GM21515 (cell line): ENCODE measurements around the gene STUM.

ENCODE experiments used
- ATAC-seq: cut with Tn5 transposase; IDR thresholded peaks from one replicate; pipeline ENCODE4 v1.9.1; 2021; ENCODE audit not compliant: unreplicated experiment

Gene STUM

DNA sequence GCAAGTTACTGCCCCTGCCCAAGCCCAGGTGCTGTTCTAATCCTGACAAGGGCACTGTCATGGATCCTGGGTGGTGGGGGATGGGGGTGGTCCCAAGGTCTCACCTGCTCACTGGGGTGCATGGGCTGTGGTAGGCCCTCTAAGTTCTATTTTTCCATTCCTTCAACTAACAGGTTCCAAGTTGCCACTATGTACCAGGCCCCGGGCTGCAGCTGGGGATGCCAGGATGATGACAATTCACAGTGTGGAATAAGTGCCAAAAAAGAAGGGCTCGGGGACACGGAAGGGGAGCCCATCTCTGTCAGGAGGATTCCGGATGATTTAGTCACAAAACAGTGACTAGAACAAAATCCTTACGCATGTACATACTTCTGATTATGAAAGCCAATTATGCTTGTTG, 76.0 kb downstream of the STUM start:
- no peak for ATAC-seq

DNA sequence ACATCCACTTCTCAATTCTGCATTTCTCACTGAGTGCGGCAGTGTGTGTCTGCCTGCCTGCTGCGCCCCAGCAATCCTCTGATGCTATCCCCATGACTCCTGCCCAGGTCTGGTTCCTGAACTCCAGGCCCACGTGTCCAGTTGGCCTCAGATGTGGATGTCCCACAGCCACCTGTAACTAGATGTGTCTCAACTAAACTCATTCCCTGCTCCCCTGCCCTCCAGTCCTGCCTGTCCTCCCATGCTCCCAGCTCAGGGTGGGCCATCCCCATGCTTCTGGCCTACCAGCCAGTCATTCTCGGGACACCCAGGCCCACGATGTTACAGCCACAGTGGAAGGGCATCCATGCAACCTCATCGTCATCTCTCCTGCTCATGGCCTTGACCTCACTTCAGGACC, 76.8 kb downstream of the STUM start:
- ATAC-seq: no peak

DNA sequence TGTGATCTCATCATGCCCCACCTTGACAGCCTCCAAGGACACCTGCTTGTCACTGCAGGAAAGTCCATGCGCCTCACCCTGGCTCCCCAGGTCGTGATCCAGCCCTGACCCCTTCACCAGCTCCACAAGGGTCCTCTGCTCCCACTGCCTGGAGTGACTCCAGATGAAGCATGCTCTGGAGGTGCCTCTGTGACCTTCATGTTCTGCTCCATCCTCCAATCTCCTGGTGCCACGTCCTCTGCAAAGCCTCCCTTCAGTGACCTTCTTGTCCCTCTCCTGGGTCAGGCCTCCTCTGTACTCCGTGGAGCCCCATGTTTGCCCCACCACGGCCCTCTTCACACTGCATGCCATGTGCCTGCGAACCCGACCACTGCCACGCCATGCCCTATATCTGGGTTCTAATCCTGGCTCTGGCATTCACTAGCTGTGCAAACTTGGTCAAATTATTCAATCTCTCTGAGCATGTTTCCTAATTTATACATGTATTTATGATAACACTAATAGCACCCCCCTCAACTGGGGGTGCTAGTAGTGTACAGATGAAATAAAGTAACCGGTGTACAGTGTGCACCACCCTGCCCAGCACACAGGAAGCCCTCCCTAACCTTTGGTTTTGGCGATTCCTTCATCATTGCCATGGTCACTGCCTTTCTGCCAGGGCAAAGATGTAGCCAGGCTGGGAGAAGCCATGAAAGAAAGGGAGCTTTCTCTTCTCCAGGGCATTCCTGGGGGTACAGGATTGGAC, 77.4 kb downstream of the STUM start:
- no peak for ATAC-seq

DNA sequence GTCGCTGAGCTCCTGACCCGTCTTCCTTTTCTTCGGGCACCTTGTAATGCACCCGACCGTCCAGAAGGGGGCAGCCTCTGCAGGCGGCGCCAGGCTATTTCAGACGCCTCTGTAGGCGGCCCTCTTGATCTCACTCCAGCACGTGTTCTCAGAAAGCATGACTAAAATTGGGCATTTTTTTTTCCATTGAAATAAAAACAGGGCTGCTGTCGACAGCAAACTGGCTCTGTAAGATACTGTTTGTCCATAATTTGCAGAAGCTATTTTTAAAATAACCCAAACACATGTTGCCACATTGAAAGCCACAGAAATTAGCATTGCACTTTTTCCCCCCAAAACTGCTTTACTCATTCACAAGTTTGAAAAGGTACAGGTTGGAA, 78.0 kb downstream of the STUM start:
- peak; percentile 79 for ATAC-seq

DNA sequence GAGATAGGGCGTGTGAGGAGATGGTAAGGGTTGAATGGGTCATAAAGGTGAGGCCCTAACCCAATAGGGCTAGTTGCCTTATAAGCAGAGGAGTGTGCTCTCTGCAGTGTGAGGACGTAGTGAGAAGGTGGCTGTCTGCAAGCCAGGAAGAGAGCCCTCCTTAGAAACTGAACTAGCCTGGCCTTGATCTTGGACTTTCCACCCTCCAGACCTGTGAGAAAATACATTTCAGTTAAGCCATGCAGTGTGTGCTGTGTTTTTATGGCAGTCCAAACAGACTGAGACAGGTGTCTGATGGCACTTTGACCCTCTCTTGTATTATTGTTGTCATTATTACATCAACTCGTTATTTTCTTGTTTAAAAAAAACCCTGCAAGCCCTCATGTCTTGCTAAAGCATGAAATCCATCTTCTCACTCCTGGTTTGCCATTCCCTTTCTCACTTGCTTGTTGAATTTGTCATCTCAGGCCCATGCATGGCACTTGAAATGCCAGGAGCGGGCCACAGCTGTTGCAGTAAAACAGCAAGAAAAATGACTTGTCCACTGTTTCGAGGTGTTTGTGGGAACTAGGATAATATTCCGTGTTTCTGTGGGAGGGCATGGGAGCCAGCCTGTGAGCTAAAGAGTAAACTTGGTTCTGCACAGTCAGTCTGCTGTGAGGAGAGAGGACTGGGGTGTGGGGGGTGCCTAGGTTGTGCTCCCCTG, 78.6 kb downstream of the STUM start:
- ATAC-seq: no peak

DNA sequence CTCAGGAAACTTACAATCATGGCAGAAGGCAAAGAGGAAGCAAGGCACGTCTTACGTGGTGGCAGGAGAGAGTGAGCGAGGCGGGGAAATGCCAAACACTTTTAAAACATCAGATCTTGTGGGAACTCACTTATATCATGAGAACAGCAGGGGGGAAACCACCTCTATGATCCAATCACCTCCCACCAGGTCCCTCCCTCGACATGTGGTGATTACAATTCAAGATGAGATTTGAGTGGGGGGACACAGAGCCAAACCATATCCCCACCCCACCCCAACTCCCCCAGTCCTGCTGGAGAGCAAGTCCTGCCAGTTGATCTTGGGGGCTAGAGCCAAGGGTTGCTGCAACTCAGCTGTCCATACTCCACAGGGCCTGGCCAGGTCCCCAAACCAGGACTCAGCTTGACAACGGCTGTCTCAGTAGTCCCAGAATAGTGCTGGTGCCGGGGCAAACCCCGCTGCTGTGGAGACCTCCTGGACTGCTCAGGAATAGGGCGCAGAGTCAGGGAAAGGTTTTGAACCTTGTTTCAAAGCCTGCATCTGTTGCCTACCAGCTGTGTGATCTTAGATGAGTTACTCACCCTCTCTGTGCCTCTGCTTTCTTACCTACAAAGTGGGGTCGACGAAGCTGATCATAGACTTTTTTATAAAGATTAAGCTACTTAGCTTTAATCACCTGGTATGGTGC, 79.5 kb downstream of the STUM start:
- ATAC-seq: no peak

DNA sequence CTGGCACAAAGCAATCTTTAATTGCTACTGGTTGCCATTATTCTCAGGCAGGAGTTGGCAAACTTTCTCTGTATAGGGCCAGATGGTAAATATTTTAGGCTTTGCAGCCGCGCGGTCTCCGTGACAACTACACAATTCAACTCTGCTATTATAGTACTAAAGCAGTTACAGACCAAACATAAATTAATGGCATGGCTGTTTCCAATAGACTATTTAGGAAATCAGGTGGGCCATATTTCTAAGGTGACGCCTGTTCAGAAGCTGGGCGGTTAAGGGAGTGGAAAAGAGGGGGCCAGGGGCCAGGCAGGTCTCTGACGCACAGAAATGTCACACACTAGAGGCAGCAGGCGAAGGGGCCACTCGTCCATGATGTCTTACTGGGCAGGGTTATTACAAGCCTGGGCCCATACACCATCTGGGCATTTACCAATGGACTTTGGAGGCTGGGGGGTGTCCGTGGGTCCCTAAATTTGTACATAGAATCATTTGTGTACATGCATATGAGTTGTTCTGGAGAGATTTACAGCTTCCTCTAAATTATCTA, 80.1 kb downstream of the STUM start:
- ATAC-seq: no peak

DNA sequence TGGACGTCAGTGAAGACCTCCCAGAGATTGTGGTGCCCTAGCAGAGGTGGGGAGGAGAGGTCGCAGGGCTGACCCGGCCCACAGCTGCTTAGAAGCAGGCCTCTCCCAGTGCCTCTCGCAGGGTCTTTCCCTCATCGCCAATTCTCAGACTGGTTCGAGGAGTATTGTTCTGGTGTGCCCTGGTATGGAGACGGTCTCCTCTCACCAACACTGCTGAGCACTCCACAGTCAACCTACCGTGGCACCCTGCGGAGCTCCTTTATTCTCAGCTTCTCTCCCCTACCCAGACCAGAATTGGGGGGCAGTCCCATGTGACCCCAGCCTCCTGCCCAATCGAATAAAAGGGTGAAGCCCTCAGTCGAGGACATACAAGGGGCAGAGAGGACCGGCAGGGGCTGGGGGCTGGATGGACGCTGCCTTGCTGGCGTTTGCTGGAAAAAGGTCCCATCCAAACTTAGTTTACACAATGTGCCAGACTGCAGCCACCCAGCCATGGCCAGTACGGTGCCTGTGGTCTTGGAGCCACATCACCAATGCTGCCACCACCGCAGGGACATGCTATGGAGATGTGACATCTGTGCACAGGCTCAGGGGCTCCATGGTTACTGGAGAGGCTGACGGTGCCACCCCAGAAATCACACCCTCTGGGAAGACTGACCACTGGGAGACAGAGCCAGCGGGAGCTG, 80.8 kb downstream of the STUM start:
- no peak for ATAC-seq

DNA sequence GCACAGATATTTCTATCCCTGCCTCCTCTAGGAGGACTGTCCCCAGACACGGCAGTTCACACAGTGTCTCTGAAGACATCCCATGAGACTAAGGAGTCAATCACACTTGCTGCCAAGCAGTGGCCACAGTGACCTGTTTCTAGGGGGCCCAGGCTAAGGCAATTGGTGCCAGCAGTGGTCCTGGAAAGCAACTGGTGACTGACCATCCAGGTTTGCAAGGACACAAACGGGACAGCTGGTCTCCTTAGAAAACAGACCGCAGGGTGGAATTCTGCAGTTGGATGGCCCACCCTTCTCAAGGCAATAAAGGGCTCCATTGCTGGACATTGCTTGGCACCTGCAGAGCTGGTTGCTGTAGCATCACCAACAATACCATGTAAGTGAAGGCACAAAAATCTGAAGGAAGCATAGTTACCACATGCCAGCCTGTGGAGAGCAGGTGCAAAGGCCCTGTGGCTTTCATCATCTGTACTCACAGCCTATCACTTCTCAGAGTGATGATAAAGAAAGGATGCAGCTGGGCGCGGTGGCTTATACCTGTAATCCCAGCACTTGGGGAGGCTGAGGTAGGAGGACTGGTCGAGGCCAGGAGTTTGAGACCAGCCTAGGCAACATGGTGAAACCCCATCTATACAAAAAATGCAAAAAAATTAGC, 81.5 kb downstream of the STUM start:
- ATAC-seq: no peak

DNA sequence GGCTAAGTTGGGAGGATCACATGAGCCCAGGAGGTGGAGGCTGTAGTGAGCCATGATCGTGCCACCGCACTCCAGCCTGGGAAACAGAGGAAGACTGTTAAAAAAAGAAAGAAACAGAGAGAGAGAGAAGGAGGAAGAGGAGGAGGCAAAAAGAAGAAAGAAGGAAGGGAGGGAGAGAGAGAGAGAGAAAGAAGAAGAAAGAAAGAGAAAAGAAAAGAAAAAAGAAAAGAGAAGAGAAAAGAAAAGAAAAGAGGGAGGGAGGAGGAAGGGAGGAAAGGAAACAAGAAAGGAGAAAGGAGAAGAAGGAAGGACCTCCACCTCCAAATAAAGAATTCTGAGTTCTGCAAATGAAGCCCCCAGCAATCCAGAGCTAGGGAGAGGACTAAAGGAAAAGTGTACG, 82.0 kb downstream of the STUM start:
- ATAC-seq: no peak

DNA sequence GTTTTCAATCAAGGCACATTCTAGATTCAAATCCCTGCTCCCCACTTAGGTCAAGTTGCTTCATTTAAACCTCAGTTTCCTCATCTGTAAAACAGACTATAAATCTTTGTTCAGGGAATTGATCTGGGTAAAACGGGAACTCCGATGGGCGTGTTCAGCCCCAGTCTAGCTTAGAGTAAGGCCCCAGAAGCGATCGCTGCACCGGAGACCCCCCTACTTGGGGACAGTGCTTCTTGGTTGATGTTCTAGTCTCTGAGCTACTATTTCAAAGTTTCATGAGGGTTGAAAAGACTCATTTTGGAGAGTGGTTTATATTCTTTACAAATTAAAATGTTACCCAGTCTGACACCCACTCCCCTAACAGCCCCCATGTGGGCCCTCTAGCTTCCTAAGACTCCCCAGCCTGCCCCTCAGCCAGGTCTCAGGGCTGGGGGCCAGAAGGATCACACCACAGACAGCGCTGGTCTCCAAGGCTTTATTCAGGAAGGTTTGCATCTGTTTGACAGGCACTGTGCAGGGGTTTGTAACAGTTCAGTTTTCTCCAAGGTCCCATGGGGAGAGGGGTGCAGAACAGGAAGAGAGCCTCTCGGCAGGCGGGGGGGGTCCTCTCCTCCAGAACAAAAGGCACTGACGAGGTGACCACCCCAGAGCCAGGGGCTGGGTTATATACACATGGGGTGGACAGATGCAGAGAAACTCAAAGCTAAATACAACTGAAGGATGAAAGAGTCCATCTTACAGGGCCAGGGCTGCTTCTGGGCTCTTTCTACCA, 82.9 kb downstream of the STUM start:
- no peak for ATAC-seq

DNA sequence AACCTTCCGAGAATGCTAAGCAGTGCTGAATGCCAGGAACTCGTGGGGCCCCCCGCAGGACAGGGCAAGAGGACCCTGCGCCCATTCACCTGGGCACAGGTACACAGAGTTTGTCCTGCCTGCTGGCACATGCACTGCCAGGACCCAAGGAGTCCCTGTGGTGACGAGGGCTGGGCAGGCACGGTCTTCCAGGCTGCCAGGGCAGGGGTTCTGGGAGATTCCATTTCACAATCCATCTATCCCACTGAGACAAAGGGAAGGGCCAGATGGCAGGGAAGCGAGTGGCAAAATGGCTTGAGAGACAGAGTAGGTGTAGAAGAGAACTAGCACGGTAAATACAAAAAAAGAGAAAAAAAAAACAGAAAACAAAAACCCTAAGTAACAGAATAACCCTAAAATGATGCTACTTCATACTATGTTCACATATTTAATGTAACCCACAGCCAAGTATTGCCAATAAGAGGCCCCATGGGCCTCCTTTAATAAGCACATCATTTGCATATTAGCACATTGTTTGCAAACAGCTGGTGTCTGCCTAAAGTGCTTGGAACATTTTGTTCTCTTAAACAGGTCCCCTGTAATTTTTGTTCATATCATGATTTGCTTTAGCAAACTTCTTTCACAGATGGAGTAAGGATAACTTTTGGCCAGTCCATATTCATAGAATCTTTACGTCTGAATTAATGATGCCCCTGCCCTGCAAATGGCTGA, 83.8 kb downstream of the STUM start:
- no peak for ATAC-seq

DNA sequence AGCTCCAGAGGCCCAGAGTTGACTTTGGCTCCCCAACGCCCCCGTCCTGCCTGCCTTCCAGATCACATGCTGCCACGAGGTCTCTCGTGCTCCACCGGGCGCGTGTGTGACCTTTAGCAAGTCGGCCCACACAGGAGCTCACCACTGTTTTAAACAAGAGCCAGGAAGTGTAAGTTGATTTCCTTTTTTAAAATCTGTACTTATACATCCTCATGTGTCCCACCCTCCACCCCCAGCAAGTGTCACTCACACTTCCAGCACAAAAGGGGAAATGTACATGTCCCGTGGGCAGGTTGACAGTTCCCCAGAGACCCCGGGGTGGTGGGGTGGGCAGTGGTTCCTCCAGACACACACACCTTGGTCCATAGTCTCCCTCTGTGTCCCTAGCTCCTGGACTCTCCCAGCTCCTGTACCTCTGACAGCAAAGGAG, 84.4 kb downstream of the STUM start:
- ATAC-seq: no peak

DNA sequence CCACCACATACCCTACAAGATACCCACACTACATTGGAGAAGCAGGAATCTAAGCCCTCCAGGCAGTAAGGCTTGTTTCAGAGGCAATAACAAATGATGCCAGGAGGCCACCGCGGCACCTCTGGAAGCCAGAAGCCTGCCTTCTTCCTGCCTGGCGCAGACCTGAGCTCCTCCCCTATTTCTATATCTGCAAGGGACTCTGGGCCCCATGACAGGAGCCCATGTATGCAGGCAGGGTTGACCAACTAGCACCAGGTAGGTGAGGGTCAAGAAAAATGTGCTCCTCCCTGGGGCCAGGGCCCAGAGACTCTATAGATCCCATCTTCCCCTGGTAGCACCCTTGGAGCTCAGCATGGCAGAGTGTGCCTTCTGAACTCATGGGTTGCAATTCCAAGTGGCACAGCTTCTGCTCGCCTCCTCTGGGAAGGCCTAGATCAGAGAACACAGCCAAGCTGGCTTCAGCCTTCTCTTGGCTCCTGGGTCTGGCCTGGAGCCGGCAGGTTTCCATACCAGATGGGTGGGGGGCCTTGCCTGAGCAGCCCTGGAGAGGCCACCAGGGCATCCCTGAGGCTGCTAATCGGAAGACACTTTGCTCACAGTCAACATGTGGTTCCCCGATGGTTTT, 85.1 kb downstream of the STUM start:
- no peak for ATAC-seq

DNA sequence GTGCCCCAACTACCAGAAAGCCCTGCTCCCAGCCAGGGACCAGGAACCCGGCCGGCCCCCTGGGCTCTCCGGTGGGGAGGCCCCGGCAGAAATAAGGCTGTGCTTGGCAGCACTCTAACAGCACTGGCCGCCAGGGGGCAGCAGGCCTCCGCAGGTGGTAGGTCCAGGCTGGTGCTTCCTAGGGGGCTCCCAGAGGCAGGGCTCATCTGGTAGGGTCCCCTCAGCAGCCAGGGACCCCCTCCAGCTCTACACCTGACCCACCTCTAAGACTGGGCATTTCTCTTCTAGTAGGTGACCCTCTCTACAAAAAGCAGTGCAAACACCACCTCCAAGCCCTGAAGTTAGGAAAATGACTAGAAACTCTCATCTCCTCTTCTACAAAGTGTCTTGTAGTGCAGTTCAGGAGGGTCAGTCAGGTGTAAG, 85.6 kb downstream of the STUM start:
- peak; percentile 76 for ATAC-seq

DNA sequence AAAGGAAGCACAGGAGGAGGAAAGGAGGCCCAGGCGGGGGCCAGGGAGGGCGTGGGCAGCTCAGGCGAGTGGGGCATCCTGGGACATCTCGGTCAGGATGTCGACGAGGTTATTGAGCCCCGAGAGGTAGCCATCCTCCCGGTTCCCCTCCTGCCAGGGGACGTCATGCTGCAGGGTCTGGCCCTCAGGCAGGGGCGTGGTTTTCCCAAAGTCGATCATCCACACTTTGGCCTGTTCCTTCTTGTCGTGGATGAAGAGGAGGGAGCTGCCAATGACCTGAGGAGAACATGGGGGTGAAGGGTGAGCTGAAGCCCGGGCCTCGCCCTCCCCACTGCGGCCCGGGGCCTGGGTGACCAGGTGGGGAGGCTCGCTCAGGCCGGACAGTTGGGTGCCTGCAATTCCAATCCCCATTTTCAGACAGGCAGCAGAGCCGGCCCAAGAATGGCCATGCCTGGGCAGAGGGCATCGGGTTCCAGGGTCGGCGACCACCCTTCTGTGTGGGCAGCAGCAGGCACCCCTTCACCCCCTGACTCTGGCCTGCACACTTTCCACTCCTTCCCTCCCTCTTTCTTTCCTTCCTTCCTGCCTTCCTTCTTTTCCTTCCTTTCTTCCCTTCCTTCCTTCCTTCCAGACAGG, 86.2 kb downstream of the STUM start:
- ATAC-seq: no peak

DNA sequence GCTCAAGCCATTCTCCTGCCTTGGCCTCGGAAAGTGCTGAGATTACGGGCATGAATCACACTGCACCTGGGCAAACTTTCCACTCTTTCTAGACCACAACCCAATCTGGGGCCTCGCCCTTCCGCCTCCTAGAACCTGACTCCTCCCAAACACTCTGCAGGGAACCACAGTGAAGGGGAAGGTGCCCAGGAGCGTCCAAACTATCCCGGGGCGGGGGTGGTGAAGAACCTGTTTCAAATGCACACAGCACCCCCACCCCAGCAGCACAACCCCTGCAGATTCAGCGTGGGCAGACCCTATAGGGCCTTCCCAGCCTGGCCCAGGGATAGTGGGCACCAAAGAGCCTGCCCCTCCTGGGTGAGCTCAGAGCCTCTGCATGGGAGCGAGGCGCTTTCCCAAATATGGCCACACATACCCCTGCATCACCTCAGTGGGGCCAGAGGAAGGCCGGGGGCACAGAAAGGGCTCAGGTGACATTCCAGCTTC, 86.9 kb downstream of the STUM start:
- no peak for ATAC-seq

DNA sequence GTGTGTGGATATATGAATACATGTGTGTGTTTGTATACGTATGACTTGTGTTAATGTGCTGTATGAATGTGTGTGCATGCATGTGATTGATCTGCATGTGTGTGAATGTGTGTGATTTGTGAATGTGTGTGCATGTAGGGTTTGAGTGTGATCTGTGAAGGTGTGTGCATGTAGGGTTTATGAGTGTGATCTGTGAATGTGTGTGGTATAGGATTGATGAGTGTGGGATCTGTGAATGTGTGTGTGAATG, 88.2 kb downstream of the STUM start:
- ATAC-seq: no peak
